Prostate gland (tissue), 2 donors: ENCODE measurements around the gene APBA2.

ENCODE experiments used
- POLR2A ChIP-seq: fragments of 450-650 bp; IDR thresholded peaks from one replicate; pipeline ENCODE4 v1.6.1; 2016; ENCODE audit warnings: antibody characterized with exemption, mild to moderate bottlenecking
- POLR2AphosphoS5 ChIP-seq: sonication (generic); formaldehyde crosslinking; IDR thresholded peaks from one replicate; pipeline ENCODE4 v1.6.1; 2017; ENCODE audit warnings: antibody characterized with exemption
- TF ChIP-seq, protein P1 (sequence below), 4 experiments: fragments of 200-600 bp in 2 of 4; fragments of 450-650 bp in 2 of 4; sonication (generic) in 2 of 4; IDR thresholded peaks; 1 replicate in 3 of 4; 2 replicates in 1 of 4; pipeline ENCODE4 v1.5.1; 2016 to 2019; ENCODE audit warnings: antibody characterized with exemption in 4 of 4, mild to moderate bottlenecking in 2 of 4, moderate library complexity in 2 of 4

DNA sequence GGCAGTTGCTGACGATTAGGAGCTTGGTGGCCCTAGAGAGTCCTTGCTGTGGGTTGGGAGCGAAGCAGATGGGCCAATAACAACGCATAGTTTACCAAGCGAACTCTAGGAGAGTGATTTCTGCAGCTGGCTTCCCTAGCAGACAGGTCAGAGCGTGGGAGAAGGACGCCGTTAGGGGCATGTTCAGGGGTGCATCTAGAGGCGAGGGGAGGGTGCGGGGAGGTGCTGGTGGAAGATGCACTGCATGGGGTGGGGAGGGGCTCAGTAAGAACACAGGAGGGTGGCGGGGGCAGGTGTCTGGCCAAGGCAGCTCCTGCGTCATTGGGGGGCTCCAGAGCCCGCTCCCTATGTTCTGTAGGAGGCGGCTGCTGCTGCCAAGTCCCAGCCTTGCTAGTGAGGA lies 8.9 kb downstream of the APBA2 start:
- TF ChIP-seq, protein P1, sequence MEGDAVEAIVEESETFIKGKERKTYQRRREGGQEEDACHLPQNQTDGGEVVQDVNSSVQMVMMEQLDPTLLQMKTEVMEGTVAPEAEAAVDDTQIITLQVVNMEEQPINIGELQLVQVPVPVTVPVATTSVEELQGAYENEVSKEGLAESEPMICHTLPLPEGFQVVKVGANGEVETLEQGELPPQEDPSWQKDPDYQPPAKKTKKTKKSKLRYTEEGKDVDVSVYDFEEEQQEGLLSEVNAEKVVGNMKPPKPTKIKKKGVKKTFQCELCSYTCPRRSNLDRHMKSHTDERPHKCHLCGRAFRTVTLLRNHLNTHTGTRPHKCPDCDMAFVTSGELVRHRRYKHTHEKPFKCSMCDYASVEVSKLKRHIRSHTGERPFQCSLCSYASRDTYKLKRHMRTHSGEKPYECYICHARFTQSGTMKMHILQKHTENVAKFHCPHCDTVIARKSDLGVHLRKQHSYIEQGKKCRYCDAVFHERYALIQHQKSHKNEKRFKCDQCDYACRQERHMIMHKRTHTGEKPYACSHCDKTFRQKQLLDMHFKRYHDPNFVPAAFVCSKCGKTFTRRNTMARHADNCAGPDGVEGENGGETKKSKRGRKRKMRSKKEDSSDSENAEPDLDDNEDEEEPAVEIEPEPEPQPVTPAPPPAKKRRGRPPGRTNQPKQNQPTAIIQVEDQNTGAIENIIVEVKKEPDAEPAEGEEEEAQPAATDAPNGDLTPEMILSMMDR (IDR thresholded peaks at IDR 0.05): no peak
- TF ChIP-seq POLR2AphosphoS5 (no peak), POLR2A (no peak)
